Cardiac septum (tissue), 1 donor: ENCODE results near the gene TMED6. TPM values are rescaled to one million over a fixed set of nuclear protein-coding genes. Genes with fewer than 3 reads are reported as not detected.

Experiments
- DNase-seq: peaks from one replicate; pipeline ENCODE4 v3.0.0-alpha.2; 2020; ENCODE audit warnings: low spot score
- intact Hi-C: fragments of 100-400 bp; cut with DNase I; formaldehyde crosslinking; loops from one replicate; pipeline ENCODE4 v1.14.0; 2022
- long read RNA-seq: library from polyadenylated mRNA; unstranded; transcript quantifications from one replicate; pipeline ENCODE4 v2.0.0, GENCODE V29; 2021
- total RNA-seq: library from RNA; stranded (reverse); fragmentation: NEBNext Ultra II Directional; extraction: Animal tissue kit (Norgen Biotek cat#: 25700); gene quantifications from one replicate; pipeline ENCODE4 v1.2.1, GENCODE V29; 2021
- donor health status: DM: no; HTN: no; CAD: no.

TMED6 gene
- 0.38 TPM for total RNA-seq
- long read RNA-seq, result 0 reads

- DNase-seq, result no peak
- intact Hi-C loops, result no loop called here
Measured at GRCh38 chr16:69351309-69352027, at the start of gene TMED6. Gene TMED6 (minus strand): TSS chr16:69351786. CDS start chr16:69351753, 33 bp downstream.

- DNase-seq, result no peak
- intact Hi-C loops, result loop anchor here (5.0 kb wide), 4 partner anchors 48 to 308 kb away; partner anchors contain the start of gene NFAT5
Measured at GRCh38 chr16:69399361-69399760, 47.8 kb upstream of the TMED6 start.

GRCh38 chr16:69397821-69398521 lies 46.4 kb upstream of the TMED6 start:
- no peak for DNase-seq
- intact Hi-C loops, result loop anchor here (2.0 to 5.0 kb wide), 5 partner anchors 49 to 357 kb away; partner anchors contain the start of genes NFAT5 and NOB1

GRCh38 chr16:69396187-69397061 lies 44.8 kb upstream of the TMED6 start:
- DNase-seq, result no peak

GRCh38 chr16:69395859-69396186 lies 44.2 kb upstream of the TMED6 start:
- intact Hi-C loops, result loop anchor here (2.0 to 5.0 kb wide), 5 partner anchors 51 to 359 kb away; partner anchors contain the start of genes NFAT5 and NOB1
- no peak for DNase-seq

More at GRCh38 chr16:69396187-69397061, 44.8 kb upstream of the TMED6 start:
- intact Hi-C loops, result loop anchor here (2.0 to 5.0 kb wide), 5 partner anchors 51 to 358 kb away; partner anchors contain the start of genes NFAT5 and NOB1

- no peak for DNase-seq
Measured at GRCh38 chr16:69393898-69394849, 42.6 kb upstream of the TMED6 start.

GRCh38 chr16:69386596-69386995 lies 35.0 kb upstream of the TMED6 start:
- DNase-seq, result no peak
- intact Hi-C loops, result loop anchor here (5.0 kb wide), 1 partner anchor 49 kb away; the partner anchor contains the start of genes COG8 and NIP7

More at GRCh38 chr16:69393898-69394849, 42.6 kb upstream of the TMED6 start:
- intact Hi-C loops, result no loop called here

- intact Hi-C loops, result loop anchor here (5.0 kb wide), 1 partner anchor 48 kb away; the partner anchor contains the start of genes COG8 and NIP7
Measured at GRCh38 chr16:69384974-69385373, 33.4 kb upstream of the TMED6 start.

GRCh38 chr16:69382421-69382820 lies 30.8 kb upstream of the TMED6 start:
- no peak for DNase-seq
- intact Hi-C loops, result no loop called here

More at GRCh38 chr16:69384974-69385373, 33.4 kb upstream of the TMED6 start:
- DNase-seq, result no peak

- intact Hi-C loops, result no loop called here
- DNase-seq, result no peak
Measured at GRCh38 chr16:69381231-69381630, 29.6 kb upstream of the TMED6 start.

- DNase-seq, result no peak
Measured at GRCh38 chr16:69378760-69379159, 27.2 kb upstream of the TMED6 start.

GRCh38 chr16:69378036-69378435 lies 26.4 kb upstream of the TMED6 start:
- intact Hi-C loops, result no loop called here

More at GRCh38 chr16:69378760-69379159, 27.2 kb upstream of the TMED6 start:
- intact Hi-C loops, result no loop called here

GRCh38 chr16:69376393-69377059 lies 24.9 kb upstream of the TMED6 start:
- intact Hi-C loops, result no loop called here
- DNase-seq, result no peak

More at GRCh38 chr16:69378036-69378435, 26.4 kb upstream of the TMED6 start:
- DNase-seq, result no peak

- DNase-seq, result no peak
- intact Hi-C loops, result no loop called here
Measured at GRCh38 chr16:69373019-69373418, 21.4 kb upstream of the TMED6 start.

GRCh38 chr16:69371564-69371963 lies 20.0 kb upstream of the TMED6 start:
- intact Hi-C loops, result no loop called here
- no peak for DNase-seq

- intact Hi-C loops, result no loop called here
- DNase-seq, result no peak
Measured at GRCh38 chr16:69368866-69369265, 17.3 kb upstream of the TMED6 start.

- intact Hi-C loops, result no loop called here
- DNase-seq, result no peak
Measured at GRCh38 chr16:69367980-69368379, 16.4 kb upstream of the TMED6 start.

GRCh38 chr16:69366431-69366830 lies 14.8 kb upstream of the TMED6 start:
- intact Hi-C loops, result no loop called here
- DNase-seq, result no peak
